Nephron (organoid): ENCODE measurements around the gene TLN1.

Experiments
- H3K27ac Mint-ChIP-seq, 3 experiments: 2 replicates each; pipeline ENCODE4 v1.8.0; 2020; ENCODE audit warnings: mixed read lengths in 3 of 3, mild to moderate bottlenecking in 2 of 3, moderate library complexity in 1 of 3
- H3K27me3 Mint-ChIP-seq: 2 replicates; pipeline ENCODE4 v1.8.0; 2021; ENCODE audit warnings: low read depth, mild to moderate bottlenecking, moderate library complexity, mixed read lengths
- H3K36me3 Mint-ChIP-seq: 2 replicates; pipeline ENCODE4 v1.8.0; 2020; ENCODE audit warnings: low read depth, mixed read lengths
- H3K4me1 Mint-ChIP-seq: 2 replicates; pipeline ENCODE4 v1.8.0; 2020; ENCODE audit warnings: mixed read lengths
- H3K4me3 Mint-ChIP-seq, 3 experiments: 2 replicates each; pipeline ENCODE4 v1.8.0; 2020; ENCODE audit warnings: mild to moderate bottlenecking in 3 of 3, mixed read lengths in 3 of 3, moderate library complexity in 2 of 3
- H3K9me3 Mint-ChIP-seq: 2 replicates; pipeline ENCODE4 v1.8.0; 2020; ENCODE audit warnings: mixed read lengths
- TF ChIP-seq, protein P1 (sequence below), 3 experiments: fragments of 200-600 bp; sonication (generic); IDR thresholded peaks; one replicate each; pipeline ENCODE4 v1.5.0; 2021; ENCODE audit warnings: antibody characterized with exemption in 3 of 3; ENCODE audit not compliant: unreplicated experiment in 3 of 3

Gene TLN1

DNA sequence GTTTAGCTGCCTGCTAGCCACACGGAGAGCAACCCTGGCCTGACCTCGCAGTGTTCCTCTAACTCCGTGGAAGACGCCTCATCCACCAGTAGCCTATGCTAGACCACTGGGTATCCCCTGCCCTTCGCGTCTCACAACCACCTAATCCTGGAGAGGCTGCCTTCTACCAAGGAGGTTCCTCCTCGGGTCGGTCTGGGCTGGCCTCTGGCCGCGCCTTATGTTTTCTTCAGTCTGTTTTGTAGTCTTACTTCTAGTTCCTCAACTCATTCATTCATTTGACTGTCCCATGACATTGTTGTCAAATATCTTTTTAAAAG lies 40.7 kb downstream of the TLN1 start:
- Mint-ChIP-seq H3K4me3 (peak overlapping the region; percentile 89 to 95 (median 91)), H3K9me3 (no peaks in the 10 kb centered on the region), H3K36me3 (peaks cover 10% of the 10 kb centered on the region), H3K27me3 (no peaks in the 10 kb centered on the region), H3K27ac (peak overlapping the region; percentile 65 to 88 (median 81)), H3K4me1 (peaks cover 35% of the 10 kb centered on the region)
- TF ChIP-seq, protein P1, sequence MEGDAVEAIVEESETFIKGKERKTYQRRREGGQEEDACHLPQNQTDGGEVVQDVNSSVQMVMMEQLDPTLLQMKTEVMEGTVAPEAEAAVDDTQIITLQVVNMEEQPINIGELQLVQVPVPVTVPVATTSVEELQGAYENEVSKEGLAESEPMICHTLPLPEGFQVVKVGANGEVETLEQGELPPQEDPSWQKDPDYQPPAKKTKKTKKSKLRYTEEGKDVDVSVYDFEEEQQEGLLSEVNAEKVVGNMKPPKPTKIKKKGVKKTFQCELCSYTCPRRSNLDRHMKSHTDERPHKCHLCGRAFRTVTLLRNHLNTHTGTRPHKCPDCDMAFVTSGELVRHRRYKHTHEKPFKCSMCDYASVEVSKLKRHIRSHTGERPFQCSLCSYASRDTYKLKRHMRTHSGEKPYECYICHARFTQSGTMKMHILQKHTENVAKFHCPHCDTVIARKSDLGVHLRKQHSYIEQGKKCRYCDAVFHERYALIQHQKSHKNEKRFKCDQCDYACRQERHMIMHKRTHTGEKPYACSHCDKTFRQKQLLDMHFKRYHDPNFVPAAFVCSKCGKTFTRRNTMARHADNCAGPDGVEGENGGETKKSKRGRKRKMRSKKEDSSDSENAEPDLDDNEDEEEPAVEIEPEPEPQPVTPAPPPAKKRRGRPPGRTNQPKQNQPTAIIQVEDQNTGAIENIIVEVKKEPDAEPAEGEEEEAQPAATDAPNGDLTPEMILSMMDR (IDR thresholded peaks at IDR 0.05; ENCODE audit: unreplicated experiment in 3 of 3): no peak

DNA sequence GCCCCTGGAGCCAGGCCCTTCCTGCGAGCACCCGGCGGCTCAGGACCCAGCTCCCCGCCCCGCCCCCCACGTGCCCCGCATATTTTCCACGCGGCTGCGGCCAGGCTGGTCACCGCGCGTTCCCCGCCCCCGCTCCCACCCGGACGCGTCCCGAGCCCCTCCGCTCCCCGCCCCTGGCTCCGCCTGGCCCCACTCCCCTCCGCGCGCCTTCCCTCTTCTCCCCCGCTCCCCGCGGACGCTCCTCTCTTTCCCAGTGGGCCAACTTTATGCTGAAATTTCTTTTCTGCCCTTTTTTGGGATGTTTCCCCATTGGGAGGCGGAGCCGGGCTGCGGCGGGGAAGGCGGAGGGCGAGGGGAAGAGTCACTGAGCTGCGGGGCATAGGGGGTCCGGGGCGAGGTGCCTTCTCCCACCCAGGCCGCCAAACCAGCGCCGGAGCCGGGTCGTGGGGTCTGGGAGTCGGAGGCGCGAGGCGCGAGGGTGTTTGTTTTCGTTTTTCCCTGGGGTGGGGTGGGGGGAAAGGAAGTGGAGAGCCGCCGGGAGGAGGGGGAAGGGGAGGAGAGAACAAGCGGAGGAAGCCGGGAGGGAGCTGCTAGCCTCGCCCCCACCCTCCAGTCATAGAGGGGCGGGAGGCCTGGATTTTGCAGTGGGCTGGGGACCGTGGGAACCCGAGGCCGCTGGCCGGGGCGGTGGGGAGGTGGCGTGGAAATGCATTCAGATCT lies 41.2 kb downstream of the TLN1 start:
- Mint-ChIP-seq H3K27me3 (no peaks in the 10 kb centered on the region), H3K27ac (peak overlapping the region; percentile 65 to 88 (median 81)), H3K9me3 (no peaks in the 10 kb centered on the region), H3K4me1 (peaks cover 36% of the 10 kb centered on the region), H3K4me3 (peak overlapping the region; percentile 94 to 100 (median 95)), H3K36me3 (peaks cover 13% of the 10 kb centered on the region)
- TF ChIP-seq, protein P1 (IDR thresholded peaks at IDR 0.05; ENCODE audit: unreplicated experiment in 3 of 3): no peak

DNA sequence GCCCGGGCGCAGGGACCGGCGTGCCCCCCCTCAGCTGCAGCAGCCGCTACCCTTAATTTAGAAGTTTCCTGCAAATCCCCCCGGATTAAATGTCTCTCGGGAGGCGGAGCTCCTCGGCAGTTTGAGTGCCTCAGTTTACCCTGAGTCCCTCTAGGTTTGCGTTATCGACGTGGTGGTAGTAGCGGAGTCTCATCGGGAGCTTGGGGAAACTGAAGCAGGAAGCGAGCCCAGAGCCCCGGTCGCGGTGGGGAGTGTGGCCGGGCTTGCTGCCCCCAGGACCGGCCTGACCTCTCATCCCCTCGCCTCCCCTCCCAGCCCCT lies 41.7 kb downstream of the TLN1 start:
- Mint-ChIP-seq H3K4me3 (peak overlapping the region; percentile 94 to 100 (median 95)), H3K27ac (peak overlapping the region; percentile 65 to 94 (median 81)), H3K9me3 (no peaks in the 10 kb centered on the region), H3K27me3 (peaks cover 3% of the 10 kb centered on the region), H3K36me3 (peaks cover 13% of the 10 kb centered on the region), H3K4me1 (peaks cover 41% of the 10 kb centered on the region)
- TF ChIP-seq, protein P1 (IDR thresholded peaks at IDR 0.05; ENCODE audit: unreplicated experiment in 3 of 3): no peak

DNA sequence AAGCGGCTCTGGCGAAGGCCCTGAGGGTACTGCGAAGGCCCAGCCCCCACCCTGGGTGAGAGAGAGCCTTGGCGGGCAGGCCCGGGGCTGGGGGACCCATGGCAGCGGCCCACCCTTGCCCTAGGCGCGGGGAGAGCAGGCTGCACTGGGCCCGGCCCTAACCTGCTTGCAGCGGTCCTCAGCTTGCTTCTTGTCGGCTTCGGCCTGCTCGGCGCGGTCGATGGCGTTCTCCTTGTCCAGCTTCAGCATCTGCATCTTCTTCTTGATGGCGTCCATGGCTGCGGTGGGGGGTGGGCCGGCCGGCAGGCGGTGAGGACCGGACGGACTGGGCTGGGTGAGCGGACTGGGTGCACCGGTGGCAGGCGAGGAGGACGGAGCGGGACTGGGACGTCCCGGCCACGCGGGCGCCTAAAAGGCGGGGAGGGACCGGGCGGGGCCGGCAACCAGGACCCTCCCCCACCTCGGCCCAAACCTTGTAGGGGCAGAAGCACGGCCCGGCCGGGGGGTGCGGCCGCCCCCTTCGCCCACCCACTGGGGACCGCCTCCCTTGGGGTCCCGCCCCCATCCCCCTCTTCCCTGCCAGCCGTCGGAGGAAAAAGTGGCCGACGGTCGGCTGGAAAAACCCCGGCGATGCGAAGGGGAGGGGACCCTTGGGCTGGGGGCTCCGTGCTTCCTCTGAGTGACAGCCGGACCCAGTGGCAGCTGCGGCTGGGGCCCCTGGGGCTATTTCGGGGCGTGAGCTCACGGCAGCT lies 42.3 kb downstream of the TLN1 start, which contains the start of gene TPM2:
Gene TPM2, minus strand, starts transcription at position 384 of the 752 bp plus-strand sequence. Its CDS starts 108 bp downstream, at position 276.
- peak within 1 kb of the TSS; percentile 94 to 100 (median 95) for H3K4me3 Mint-ChIP-seq
- TF ChIP-seq, protein P1 (IDR thresholded peaks at IDR 0.05; ENCODE audit: unreplicated experiment in 3 of 3): no peak
- no peaks in the 10 kb centered on the region for H3K9me3 Mint-ChIP-seq
- H3K27ac Mint-ChIP-seq: peak within 1 kb of the TSS; percentile 65 to 96 (median 94)
- peaks cover 42% of the 10 kb centered on the region for H3K4me1 Mint-ChIP-seq
- peaks cover 3% of the 10 kb centered on the region for H3K27me3 Mint-ChIP-seq
- H3K36me3 Mint-ChIP-seq: peaks cover 13% of the 10 kb centered on the region

DNA sequence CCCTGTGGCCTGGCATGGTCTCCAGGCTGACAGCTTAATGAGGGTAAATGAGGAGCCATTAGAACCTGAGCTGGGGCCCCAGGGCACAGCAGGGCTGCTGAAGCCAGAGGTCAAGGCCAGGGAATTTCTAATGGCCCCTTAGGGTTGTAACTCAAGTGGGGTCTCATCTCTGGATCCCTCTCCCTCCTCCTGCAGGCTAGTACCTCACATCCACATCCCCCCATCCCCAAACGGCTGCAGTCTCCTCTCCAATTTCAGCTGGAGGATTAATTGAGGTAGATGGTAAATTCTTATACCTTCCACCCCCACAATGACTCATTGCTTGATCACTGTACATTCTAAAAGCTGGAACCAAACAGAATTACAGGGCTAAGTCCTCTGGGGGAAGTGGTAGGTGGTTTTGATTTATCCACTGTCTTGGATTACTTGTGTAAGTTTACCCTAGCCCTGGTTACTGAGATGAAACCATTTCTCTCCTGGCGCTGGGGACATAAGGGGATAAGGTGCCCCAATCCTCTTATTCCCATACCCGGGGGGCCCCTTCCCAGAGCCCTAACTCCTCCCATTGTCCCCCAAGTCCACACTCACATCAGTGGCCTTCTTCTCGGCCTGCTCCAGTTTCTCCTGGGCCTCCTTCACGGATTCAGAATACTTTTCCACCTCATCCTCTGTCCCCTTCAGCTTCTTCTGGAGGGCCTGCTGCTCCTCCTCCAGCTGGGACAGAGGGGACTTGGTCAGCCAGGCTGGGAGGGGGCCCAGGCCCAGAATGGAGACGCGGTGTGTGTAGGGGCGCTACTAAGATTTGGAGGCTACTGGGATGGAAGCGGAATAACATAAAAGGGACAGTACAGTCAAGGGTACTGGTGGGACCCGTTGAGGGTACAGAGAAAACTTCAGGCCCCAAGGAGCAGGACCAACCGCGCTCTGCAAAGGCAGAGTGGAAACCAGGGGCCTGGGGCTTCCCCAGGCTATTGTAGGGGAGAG lies 43.1 kb downstream of the TLN1 start:
- Mint-ChIP-seq H3K4me3 (peak overlapping the region; percentile 94 to 100 (median 95)), H3K27ac (peak overlapping the region; percentile 65 to 96 (median 93)), H3K4me1 (peaks cover 49% of the 10 kb centered on the region), H3K27me3 (peaks cover 3% of the 10 kb centered on the region), H3K9me3 (no peaks in the 10 kb centered on the region), H3K36me3 (peaks cover 21% of the 10 kb centered on the region)
- TF ChIP-seq, protein P1 (IDR thresholded peaks at IDR 0.05; ENCODE audit: unreplicated experiment in 3 of 3): no peak
